DMS 273 (cell line): ENCODE measurements around the gene MRFAP1.
"Not testable (repeated sequence)": the region's sequence is repeated elsewhere in the genome, so short reads cannot be mapped to it uniquely, and the experiment has no call there.

ENCODE experiments used
- DNase-seq: peaks from one replicate; lab custom pipeline; 2025; ENCODE audit not compliant: unreplicated experiment; lab: John Stamatoyannopoulos, UW

Gene MRFAP1

DNA sequence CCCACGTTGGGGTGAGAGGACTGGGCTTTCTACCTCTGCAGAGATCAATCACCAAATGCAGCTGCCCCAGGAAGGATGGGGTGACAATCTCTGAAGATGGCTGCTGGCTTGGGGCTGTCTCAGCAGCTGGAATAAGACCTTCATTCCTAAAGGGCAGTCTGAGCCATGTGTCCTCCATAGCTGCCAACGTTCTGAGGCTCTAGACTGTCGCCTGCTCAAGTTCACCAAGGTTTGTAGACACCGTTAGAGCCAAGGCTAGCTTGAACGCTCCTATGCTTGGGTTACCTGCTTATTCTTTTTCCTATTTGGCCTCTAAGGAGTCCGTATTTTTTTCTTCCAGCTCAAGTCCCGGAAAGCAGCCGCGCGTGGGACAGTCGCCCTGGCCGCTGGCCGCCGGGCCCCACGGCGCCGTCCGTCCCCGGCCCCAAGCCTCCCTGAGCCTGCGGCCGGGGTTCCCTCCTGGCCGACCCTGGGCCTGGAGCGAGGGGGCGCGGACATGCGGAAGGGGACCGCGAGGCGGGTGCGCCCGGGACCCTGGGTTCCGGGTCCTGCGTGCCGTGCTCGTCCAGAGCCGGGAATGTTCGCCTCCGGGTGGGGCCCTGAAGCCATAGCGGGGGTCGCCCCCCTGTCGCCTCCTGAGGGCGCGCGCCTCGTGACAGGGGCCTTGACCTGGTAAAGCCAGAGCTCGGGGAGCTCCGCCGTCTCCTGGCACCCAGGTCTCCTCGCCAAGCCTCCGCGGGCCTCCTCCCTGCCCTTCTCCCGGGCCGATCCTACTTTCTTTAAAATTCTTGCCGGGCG lies 23.3 kb downstream of the MRFAP1 start:
- DNase-seq, result peak; percentile 17

DNA sequence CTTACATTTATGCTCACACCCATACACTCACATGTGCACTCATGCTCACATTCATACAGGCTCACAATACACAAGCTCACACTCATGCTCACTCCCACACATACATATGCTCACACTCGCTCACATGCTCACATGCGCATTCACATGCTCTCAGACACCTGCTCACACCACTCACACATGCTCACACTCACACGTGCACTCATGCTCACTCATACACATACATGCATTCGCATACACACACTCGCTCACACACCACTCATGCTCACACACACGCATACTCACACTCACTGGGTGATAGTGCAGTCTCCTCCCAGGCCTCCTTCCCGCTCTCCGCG lies 24.8 kb downstream of the MRFAP1 start:
- DNase-seq, result no peak

DNA sequence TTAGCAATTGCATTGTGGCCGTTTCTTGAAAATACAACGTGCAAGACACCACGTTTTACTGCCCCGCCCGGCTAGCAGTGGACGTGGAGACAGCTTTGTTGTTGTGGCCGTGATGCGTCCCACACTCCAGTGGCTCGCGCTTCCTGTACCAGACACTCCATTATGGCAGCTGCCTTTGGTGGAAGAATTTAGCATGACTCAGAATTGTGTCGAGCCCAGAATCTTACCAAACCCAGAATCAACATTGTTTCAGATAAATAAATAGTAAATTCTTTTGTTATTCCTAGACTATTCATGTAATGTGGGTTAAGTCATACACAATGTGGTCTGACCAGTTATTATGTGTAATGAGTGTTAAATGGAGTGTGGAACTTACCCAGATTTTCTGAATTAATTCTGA lies 27.9 kb downstream of the MRFAP1 start:
- no peak for DNase-seq

DNA sequence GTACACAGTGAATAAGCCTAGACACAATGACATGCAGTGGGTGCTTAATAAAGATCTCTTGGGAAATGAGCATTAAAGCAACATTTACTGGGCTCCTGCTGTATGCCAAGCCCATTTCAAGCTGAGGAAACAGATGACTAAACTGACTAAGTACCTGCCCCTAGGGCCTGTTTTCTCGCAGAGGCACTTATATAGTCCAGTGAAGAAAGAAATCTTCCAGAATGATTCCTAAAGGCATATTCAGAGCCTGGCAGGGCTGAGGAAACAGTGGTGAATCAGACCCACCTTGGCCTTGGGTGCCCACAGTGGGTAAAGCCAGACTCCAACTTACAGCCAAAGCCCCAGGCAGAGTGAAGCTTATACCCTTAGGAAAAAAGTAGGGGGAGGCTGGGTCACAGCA lies 31.2 kb downstream of the MRFAP1 start:
- DNase-seq, result no peak

DNA sequence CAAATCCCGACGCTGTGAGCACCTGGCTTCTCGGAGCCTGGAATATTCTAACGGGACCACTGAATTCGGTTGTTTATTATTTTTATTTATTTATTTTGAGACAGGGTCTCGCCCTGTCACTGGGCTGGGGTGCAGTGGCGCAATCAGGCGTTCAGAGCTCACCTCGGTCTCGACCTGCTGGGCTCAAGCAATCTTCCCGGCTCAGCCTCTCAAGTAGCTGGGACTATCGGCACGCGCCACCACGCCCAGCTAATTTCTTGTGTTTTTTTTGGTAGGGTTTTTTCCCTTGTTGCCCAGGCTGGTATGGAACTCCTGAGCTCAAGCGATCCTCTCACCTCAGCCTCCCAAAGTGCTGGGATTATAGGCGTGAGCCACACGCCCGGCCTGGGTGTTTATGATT lies 31.6 kb downstream of the MRFAP1 start:
- DNase-seq, result no peak

- not testable (repeated sequence) for DNase-seq
These were observed 32.2 kb downstream of the MRFAP1 start for GRCh38 chr4:6672541-6673190.

DNA sequence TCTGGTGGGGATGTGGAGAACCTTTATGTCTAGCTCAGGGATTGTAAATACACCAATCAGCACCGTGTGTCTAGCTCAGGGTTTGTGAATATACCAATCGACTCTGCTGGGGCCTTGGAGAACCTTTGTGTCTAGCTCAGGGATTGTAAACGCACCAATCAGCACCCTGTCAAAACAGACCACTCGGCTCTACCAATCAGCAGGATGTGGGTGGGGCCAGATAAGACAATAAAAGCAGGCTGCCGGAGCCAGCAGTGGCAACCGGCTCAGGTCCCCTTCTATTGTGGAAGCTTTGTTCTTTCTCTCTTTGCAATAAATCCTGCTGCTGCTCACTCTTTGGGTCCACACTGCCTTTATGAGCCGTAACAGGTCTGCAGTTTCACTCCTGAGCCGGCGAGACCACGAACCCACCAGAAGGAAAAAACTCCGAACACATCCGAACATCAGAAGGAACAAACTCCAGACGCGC lies 32.7 kb downstream of the MRFAP1 start:
- not testable (repeated sequence) for DNase-seq

DNA sequence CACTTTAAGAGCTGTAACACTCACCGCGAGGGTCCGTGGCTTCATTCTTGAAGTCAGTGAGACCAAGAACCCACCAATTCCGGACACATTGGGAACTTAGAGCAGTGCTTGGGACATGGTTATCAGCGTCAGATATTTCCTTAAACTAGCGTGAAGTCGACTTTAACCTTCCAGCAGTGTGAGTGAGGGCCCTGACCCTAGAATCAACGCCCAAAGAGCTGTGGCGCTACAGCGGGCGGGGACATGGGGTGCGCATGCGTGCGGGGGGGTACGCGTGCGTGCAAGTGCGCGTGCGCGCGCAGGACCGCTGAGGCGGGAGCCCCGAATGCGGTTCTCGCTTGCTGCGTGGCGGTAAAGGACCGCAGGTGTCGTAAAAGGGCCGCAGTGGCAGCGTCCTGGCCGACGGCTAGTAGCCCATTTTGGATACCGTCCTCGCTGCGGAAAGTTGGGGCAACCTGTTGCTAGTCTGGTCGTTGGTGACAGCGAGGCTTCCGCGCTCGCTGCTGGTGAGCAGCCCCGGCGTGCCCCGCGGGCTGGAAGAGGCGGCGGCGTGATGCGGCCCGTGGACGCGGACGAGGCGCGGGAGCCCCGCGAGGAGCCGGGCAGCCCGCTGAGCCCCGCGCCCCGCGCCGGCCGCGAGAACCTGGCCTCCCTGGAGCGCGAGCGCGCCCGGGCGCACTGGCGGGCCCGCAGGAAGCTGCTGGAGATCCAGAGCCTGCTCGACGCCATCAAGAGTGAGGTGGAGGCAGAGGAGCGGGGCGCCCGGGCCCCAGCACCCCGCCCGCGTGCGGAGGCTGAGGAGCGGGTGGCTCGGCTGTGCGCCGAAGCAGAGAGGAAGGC lies 33.4 kb downstream of the MRFAP1 start:
- DNase-seq, result peak; percentile 97

- peak; percentile 51 for DNase-seq
These were observed 34.1 kb downstream of the MRFAP1 start for GRCh38 chr4:6674500-6675149.

DNA sequence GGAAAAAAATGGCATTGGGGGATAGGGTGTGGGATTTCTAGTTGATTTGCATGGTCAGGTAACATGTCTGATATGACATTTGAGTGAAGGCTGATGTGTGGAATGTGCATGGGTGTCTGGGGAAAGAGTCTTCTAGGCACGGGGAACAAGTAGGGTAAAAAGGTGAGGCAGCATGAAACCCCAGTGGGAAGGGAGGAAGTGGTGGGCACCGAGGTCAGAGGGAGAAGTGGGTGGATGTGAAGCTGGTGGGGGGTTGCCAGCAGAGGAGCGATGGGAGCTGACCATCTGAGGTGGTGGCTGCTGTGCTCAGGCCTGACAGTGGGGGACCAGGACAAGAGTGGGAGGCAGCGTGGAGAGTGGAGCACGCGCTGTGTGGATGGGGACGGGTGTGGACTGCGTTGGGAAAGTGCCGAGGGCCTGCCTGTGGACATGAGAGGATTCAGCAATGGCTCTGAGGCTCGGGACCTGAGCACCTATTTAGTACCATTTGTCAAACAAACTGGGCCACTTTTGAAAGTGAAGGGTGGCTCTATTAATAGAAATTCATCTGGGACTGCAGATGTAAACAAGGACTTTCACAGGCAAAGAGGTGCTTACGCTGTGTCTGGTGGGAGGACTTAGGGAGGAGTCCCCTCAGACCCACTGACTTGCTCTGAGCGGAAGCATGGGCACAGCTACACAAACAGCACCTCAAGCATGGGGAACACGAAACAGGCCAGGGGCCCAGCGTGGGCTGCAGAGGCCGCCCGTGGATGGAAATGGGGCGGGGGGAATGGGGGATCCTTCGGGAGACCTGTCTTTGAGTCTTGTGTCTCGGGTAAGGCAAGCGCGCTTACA lies 36.5 kb downstream of the MRFAP1 start:
- DNase-seq, result no peak

DNA sequence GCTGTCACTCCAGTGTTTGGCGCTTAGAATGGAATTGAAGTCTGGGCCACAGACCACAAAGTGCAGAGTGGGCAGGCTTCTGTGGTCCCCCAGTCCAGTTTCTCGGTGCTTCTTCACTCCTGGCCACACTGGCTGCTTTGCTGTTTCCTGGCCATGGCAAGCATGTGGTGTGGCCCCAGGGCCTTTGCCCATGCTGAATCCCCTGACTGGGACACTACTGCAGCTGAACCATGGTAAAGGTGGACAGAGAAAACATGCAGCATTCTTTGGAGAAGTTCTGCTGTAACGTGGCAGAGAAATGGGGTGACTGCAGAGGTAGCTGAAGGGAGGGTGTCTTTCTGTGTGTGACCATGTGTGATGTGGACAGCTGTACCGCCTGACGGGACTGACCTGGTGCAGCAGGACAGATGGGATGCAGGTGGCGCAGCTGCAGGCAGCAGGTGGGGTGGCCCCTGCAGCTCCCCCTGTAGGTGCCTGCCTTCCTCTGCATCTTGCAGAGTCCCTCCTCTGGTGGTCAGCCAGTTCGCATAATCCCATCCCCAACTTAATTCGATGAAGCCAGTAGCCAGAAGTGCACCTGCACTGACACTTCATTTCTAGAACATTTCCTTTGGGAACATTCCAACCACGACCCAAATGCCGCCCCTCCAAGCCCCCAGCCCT lies 40.0 kb downstream of the MRFAP1 start:
- DNase-seq, result peak; percentile 23

DNA sequence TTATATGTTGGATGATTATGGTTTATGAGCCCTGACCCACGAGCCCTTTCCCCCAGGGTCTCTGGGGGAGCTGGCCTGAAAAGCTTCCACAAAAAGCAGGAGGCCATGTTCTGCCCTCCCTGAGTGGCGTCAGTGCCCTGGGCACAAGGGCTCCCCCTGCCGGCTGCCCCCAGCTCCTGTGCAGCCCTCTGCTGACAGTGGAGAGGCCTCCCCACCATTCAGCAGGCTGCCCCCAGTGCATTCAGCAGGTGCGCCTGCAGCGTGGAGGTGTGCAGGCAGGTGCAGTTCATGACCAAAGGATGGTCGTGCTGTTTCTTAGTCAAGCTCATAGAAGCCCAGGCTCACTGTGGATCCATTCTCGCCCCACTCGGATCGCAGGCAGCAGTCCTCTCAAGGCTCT lies 40.7 kb downstream of the MRFAP1 start:
- no peak for DNase-seq

DNA sequence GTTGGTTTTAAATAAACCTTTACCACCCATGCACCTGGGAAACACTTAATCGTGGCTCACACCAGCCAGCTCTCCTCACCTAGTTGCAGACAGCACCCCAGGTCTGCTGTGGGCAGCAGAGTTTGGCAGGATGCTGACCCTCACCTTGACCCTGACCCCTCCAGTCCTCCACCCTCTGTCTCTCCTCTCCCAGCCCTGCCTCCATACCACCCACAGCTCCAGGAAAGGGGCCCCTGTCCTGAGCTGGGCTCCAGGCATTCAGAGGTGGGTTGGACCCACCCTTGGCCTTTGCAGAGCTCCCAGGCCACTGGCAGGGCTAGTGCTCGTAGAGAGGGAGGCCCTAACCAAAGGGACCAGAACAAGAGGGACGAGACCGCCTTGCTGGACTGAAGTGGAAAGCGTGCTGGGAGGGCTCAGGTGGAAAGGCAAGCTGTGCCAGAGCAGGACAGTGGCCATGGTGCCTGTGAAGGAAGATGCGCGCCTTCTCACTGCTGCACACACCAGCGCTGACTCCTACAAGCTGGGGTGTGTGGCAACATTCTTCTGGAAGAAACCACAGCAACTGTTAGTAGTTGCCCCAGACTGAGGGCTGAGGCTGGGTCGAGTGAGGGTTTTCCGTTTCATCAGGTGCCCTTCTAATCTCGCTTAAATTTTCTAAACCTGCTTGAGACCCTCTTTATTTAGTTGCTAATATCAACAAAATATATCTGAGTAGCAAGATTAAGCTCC lies 42.5 kb downstream of the MRFAP1 start:
- no peak for DNase-seq

- no peak for DNase-seq
These were observed 44.2 kb downstream of the MRFAP1 start for GRCh38 chr4:6684656-6685055.

- no peak for DNase-seq
These were observed 45.8 kb downstream of the MRFAP1 start for GRCh38 chr4:6686104-6686787.

DNA sequence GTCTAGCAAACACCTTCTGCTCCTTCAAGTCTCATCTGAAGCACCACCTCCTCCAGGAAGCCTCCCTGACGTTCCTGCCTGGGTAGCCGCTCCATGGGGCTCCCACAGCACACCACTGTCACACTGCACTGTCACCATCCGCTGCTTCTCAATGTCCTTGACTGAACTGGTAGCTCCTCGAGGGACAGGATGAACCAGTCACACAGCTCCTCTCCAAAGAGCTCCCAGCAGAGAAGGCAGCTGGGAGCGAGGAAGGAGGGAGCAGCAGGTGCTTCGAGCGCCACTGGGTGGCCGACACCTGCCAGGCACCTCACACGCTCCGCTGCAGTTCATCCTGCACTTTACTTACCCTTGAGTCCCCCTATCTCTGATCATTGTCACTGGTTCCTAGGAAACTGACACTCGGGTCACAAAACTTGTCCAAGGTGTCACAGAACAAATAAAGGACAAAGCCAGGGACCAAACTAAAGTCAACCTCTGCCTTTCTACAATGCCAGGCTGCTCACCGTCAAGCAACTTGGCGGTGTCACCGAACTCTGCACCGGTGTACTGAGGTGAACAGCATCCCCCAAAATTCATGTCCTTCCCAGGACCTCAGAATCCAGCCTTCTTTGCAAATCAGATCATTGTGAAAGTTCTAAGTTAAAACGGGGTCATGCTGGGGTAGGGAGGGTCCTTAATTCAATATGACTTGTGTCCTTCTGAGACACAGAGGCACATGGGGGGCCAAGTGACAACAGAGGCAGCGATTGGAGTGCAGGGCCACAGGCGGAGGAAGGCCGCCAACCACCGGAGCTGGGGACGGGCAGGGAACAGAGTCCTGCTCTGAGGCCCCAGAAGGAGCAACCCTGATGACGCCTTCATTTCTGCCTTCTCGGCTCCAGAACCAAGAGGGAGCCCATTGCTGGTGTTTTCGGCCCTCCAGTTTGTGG lies 47.7 kb downstream of the MRFAP1 start:
- no peak for DNase-seq

GRCh38 chr4:6688879-6689505 lies 48.5 kb downstream of the MRFAP1 start:
- DNase-seq, result peak; percentile 24
